Loucy (cell line): ENCODE results near the gene ITGAL.

Experiments used
- EZH2phosphoT487 ChIP-seq: fragments of 200-600 bp; IDR thresholded peaks from 2 replicates; pipeline ENCODE4 v1.6.1; 2018; ENCODE audit warnings: antibody characterized with exemption, mild to moderate bottlenecking, moderate library complexity, borderline replicate concordance
- TF ChIP-seq, protein P1 (sequence below): fragments of 200-600 bp; sonication (generic); conservative IDR thresholded peaks from 2 replicates; pipeline ENCODE4 v1.5.1; 2014; ENCODE audit warnings: mild to moderate bottlenecking, antibody characterized with exemption, low read length

DNA sequence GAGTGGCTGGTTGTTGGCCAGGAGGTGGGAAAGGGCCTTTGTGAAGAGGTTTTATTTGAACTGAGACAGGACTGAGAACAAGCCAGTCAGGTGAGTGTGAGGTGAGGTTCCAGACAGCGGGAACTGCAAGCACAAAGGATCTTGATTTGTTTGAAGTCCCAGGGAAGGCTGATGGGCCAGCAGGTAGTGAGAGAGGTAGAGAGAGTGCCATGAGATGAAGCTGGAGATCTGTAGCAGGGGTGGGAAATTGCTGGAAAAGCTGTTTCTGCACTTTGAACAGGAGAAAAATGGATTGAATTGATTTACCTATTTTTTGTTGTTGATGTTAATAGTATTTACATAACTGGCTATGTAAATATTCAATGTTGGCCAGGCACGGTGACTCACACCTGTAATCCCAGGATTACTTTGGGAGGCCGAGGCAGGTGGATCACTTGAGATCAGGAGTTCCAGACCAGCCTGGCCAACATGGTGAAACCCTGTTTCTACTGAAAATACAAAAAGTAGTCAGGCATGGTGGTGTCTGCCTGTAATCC is 35.0 kb upstream of the ITGAL start:
- TF ChIP-seq, protein P1, sequence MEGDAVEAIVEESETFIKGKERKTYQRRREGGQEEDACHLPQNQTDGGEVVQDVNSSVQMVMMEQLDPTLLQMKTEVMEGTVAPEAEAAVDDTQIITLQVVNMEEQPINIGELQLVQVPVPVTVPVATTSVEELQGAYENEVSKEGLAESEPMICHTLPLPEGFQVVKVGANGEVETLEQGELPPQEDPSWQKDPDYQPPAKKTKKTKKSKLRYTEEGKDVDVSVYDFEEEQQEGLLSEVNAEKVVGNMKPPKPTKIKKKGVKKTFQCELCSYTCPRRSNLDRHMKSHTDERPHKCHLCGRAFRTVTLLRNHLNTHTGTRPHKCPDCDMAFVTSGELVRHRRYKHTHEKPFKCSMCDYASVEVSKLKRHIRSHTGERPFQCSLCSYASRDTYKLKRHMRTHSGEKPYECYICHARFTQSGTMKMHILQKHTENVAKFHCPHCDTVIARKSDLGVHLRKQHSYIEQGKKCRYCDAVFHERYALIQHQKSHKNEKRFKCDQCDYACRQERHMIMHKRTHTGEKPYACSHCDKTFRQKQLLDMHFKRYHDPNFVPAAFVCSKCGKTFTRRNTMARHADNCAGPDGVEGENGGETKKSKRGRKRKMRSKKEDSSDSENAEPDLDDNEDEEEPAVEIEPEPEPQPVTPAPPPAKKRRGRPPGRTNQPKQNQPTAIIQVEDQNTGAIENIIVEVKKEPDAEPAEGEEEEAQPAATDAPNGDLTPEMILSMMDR, result no peak
- TF ChIP-seq EZH2phosphoT487, result no peak
